ENCODE results near the gene ALPG.

- TF ChIP-seq EGR1 (conservative IDR thresholded peaks at IDR 0.05) (no peak), POLR2A (conservative IDR thresholded peaks at IDR 0.05) (no peak), THRAP3 (IDR thresholded peaks at IDR 0.05; ENCODE audit: borderline replicate concordance) (no peak), CTBP1 (IDR thresholded peaks at IDR 0.05; ENCODE audit: borderline replicate concordance) (no peak), ZBTB33 (CRISPR knock-in tag; IDR thresholded peaks at IDR 0.05) (no peak), USF1 (CRISPR knock-in tag; IDR thresholded peaks at IDR 0.05) (no peak), ZNF778 (CRISPR knock-in tag; IDR thresholded peaks at IDR 0.05) (no peak), CHD2 (IDR thresholded peaks at IDR 0.05; ENCODE audit: low read depth, low read length) (no peak), CHD7 (IDR thresholded peaks at IDR 0.05; ENCODE audit: low read depth, low read length) (no peak)
These were observed 13.1 kb upstream of the ALPG start for GRCh38 chr2:232393556-232393955.
